Natural killer cell (primary cell): Measurements from ENCODE around the gene NFKBIZ. TPM values are rescaled to one million over a fixed set of nuclear protein-coding genes. Genes with fewer than 3 reads are reported as not detected.

Experiments used
- ATAC-seq, 3 donors: fragments of 150-1000 bp in 2 of 3; fragments of 200-7000 bp in 1 of 3; cut with Tn5 transposase; 1 replicate in 1 of 3; 2 replicates in 2 of 3; pipeline ENCODE4 v1.10.0; 2021; ENCODE audit warnings: mild to moderate bottlenecking in 2 of 3, moderate library complexity in 2 of 3
- DNase-seq, 2 donors: peaks; one replicate each; pipeline versions ENCODE4 v3.0.0 to v3.0.0-alpha.2; 2013 to 2021; ENCODE audit warnings: mixed read lengths in 1 of 2
- H3K27ac ChIP-seq: one replicate; pipeline ENCODE4 v1.5.1; 2013; ENCODE audit warnings: mild to moderate bottlenecking, low read length
- H3K27me3 ChIP-seq: one replicate; pipeline ENCODE4 v1.6.1; 2013; ENCODE audit warnings: low read length; ENCODE audit not compliant: control insufficient read depth, insufficient read depth
- H3K36me3 ChIP-seq: one replicate; pipeline ENCODE4 v1.6.1; 2013; ENCODE audit warnings: low read length; ENCODE audit not compliant: control insufficient read depth, insufficient read depth
- H3K4me1 ChIP-seq: one replicate; pipeline ENCODE4 v1.6.1; 2013; ENCODE audit warnings: low read length; ENCODE audit not compliant: control insufficient read depth, insufficient read depth
- H3K4me3 ChIP-seq: one replicate; pipeline ENCODE4 v1.5.1; 2013; ENCODE audit warnings: low read length
- H3K9me3 ChIP-seq: one replicate; pipeline ENCODE4 v1.6.1; 2013; ENCODE audit warnings: low read length; ENCODE audit not compliant: control insufficient read depth, insufficient read depth
- H3K27ac Mint-ChIP-seq, 2 donors: one replicate each; pipeline ENCODE4 v1.8.0; 2022; ENCODE audit warnings: mild to moderate bottlenecking in 2 of 2, mixed read lengths in 2 of 2, moderate library complexity in 1 of 2
- H3K27me3 Mint-ChIP-seq, 2 donors: one replicate each; pipeline ENCODE4 v1.8.0; 2022; ENCODE audit warnings: low read depth in 2 of 2, mixed read lengths in 2 of 2
- H3K36me3 Mint-ChIP-seq: one replicate; pipeline ENCODE4 v1.8.0; 2022; ENCODE audit warnings: mixed read lengths
- H3K4me1 Mint-ChIP-seq, 2 donors: one replicate each; pipeline ENCODE4 v1.8.0; 2022; ENCODE audit warnings: mixed read lengths in 2 of 2
- H3K4me3 Mint-ChIP-seq: one replicate; pipeline ENCODE4 v1.8.0; 2022; ENCODE audit warnings: mild to moderate bottlenecking, moderate library complexity, mixed read lengths
- H3K9me3 Mint-ChIP-seq, 2 donors: one replicate each; pipeline ENCODE4 v1.8.0; 2022; ENCODE audit warnings: mixed read lengths in 2 of 2
- WGBS: methylation state at CpG from one replicate; pipeline ENCODE4 v1.1.7; 2013; ENCODE audit warnings: missing lambda C conversion rate; ENCODE audit not compliant: insufficient coverage; 5-methylcytosine and 5-hydroxymethylcytosine counted together
- intact Hi-C: fragments of 100-400 bp; cut with micrococcal nuclease; formaldehyde crosslinking; loops from one replicate; pipeline ENCODE4 v1.14.2; 2022
- total RNA-seq, 4 donors: library from RNA; stranded (reverse); fragments of 120-200 nt in 1 of 4; gene quantifications; one replicate each; pipeline versions ENCODE4 v1.2.3 to v1.2.4, GENCODE V29; 2013 to 2022
- TF ChIP-seq, protein P1 (sequence below): fragments of 200-600 bp; IDR thresholded peaks from one replicate; pipeline ENCODE4 v1.8.0; 2022; ENCODE audit warnings: antibody characterized with exemption

The NFKBIZ gene
- total RNA-seq, 3 donors from 2014 or later (not counting 1 experiment from before 2014, with no cell fraction given), result 510 to 811 (median 774) TPM

DNA sequence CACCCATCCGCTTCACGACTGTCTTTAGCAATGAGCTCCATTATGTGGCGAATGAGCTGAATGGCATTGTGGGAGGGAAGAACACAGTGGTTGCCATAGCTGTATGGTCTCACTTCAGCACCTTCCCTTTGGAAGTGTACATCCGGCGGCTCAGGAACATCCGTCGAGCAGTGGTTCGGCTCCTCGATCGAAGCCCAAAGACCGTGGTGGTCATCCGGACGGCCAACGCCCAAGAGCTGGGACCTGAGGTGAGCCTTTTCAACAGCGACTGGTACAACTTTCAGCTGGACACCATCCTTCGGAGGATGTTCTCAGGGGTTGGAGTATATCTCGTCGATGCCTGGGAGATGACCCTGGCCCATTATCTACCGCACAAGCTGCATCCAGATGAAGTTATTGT is 27.8 kb upstream of the NFKBIZ start:
- Mint-ChIP-seq H3K27me3 (no peaks in the 10 kb centered on the region), H3K4me1 (peaks cover 4 to 5% of the 10 kb centered on the region in 2 donors), H3K27ac (no peak overlapping the region), H3K9me3 (no peaks in the 10 kb centered on the region), H3K36me3 (no peaks in the 10 kb centered on the region), H3K4me3 (no peak overlapping the region)
- Histone ChIP-seq H3K9me3 (no peaks in the 10 kb centered on the region), H3K36me3 (peaks cover 20% of the 10 kb centered on the region), H3K27ac (no peak overlapping the region), H3K27me3 (no peaks in the 10 kb centered on the region), H3K4me3 (no peak overlapping the region), H3K4me1 (peaks cover 2% of the 10 kb centered on the region)
- WGBS, result 99% methylated on average over 19 of the region's 19 CpGs
- intact Hi-C loops, result no loop called here
- TF ChIP-seq, protein P1, sequence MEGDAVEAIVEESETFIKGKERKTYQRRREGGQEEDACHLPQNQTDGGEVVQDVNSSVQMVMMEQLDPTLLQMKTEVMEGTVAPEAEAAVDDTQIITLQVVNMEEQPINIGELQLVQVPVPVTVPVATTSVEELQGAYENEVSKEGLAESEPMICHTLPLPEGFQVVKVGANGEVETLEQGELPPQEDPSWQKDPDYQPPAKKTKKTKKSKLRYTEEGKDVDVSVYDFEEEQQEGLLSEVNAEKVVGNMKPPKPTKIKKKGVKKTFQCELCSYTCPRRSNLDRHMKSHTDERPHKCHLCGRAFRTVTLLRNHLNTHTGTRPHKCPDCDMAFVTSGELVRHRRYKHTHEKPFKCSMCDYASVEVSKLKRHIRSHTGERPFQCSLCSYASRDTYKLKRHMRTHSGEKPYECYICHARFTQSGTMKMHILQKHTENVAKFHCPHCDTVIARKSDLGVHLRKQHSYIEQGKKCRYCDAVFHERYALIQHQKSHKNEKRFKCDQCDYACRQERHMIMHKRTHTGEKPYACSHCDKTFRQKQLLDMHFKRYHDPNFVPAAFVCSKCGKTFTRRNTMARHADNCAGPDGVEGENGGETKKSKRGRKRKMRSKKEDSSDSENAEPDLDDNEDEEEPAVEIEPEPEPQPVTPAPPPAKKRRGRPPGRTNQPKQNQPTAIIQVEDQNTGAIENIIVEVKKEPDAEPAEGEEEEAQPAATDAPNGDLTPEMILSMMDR, result no peak
- DNase-seq, result no peak
- ATAC-seq, result no peak

DNA sequence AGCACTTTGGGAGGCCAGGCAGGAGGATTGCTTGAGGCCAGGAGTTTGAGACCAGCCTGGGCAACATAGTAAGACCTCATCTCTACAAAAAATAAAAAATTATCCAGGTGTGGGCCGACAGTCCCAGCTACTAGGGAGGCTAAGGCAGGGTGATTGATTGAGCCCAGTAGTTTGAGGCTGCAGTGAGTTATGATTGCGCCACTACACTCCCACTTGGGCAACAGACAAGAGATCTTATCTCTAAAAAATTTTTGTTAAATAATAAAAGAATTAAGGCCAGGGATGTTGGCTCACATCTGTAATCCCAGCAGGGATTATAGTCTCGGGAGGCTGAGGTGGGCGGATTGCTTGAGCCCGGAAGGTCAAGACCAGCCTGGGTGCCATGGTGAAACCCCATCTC is 25.8 kb upstream of the NFKBIZ start:
- Histone ChIP-seq H3K27me3 (no peaks in the 10 kb centered on the region), H3K4me1 (peaks cover 13% of the 10 kb centered on the region), H3K9me3 (no peaks in the 10 kb centered on the region), H3K4me3 (no peak overlapping the region), H3K27ac (no peak overlapping the region), H3K36me3 (peaks cover 14% of the 10 kb centered on the region)
- WGBS, result 100% methylated on average over 3 of the region's 5 CpGs
- no peak overlapping the region for H3K4me3 Mint-ChIP-seq
- DNase-seq (no peak), ATAC-seq (no peak)
- TF ChIP-seq, protein P1, result no peak
- no peaks in the 10 kb centered on the region for H3K27me3 Mint-ChIP-seq
- no peaks in the 10 kb centered on the region for H3K36me3 Mint-ChIP-seq
- intact Hi-C loops, result no loop called here
- H3K9me3 Mint-ChIP-seq, result no peaks in the 10 kb centered on the region
- H3K27ac Mint-ChIP-seq, result no peak overlapping the region
- peaks cover 21 to 22% of the 10 kb centered on the region in 2 donors for H3K4me1 Mint-ChIP-seq

DNA sequence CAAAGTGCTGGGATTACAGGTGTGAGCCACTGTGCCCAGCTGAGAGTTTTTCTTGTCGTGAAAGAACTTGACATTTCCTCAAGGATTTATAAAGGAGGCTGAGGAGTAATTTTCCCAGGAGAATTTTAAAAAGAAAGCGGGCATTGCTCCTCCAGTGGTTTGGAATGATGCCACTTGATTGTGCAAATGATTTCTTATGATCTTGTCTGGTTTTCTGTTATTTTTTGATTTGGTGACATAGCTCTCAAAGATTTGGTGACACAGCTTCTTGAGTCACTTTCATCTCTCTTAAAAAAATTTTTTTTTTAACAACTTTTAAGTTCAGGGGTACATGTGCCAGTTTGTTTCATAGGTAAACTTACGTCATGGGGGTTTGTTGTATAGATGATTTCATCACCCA is 24.6 kb upstream of the NFKBIZ start:
- intact Hi-C loops, result no loop called here
- H3K9me3 ChIP-seq, result no peaks in the 10 kb centered on the region
- no peaks in the 10 kb centered on the region for H3K27me3 ChIP-seq
- no peak overlapping the region for H3K4me3 ChIP-seq
- peaks cover 25% of the 10 kb centered on the region for H3K4me1 ChIP-seq
- no peaks in the 10 kb centered on the region for H3K36me3 Mint-ChIP-seq
- peaks cover 14% of the 10 kb centered on the region for H3K36me3 ChIP-seq
- no peak overlapping the region for H3K27ac ChIP-seq
- H3K27me3 Mint-ChIP-seq, result no peaks in the 10 kb centered on the region
- peak overlapping the region; percentile 37 to 56 for H3K27ac Mint-ChIP-seq
- DNase-seq (no peak), ATAC-seq (no peak)
- WGBS, result 87% methylated on average over 2 of the region's 3 CpGs
- H3K9me3 Mint-ChIP-seq, result no peaks in the 10 kb centered on the region
- peaks cover 33% of the 10 kb centered on the region in 2 donors for H3K4me1 Mint-ChIP-seq
- no peak overlapping the region for H3K4me3 Mint-ChIP-seq
- TF ChIP-seq, protein P1, result no peak

DNA sequence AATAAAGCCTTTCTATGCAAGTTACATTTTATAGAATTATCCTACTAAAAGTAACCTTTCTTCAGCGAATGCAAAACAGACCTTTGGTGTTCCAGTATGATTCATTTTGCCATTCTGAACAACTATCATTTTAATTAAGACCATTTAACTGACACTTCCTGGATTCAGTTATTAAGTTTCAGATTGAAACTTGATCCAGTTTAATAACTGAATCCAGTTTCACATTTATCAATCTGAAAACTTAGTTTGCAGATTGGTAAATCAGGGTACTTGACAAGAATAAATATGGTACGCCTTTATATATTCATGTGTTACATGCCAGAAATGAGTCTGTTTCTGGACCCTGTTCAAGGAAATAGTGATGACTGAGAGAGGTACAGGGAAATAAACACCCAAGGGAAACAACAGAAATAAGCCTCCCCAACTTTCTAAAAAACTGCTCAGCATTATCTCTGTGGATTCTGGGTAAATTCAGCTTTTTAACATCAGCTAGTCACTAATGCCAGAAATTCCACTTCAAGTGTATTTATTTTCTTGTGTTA is 23.3 kb upstream of the NFKBIZ start:
- TF ChIP-seq, protein P1, result no peak
- H3K27me3 Mint-ChIP-seq, result no peaks in the 10 kb centered on the region
- no peaks in the 10 kb centered on the region for H3K27me3 ChIP-seq
- no peaks in the 10 kb centered on the region for H3K36me3 Mint-ChIP-seq
- H3K4me1 ChIP-seq, result peaks cover 26% of the 10 kb centered on the region
- WGBS, result 59% methylated on average over 2 of the region's 2 CpGs
- peaks cover 35 to 38% of the 10 kb centered on the region in 2 donors for H3K4me1 Mint-ChIP-seq
- no peaks in the 10 kb centered on the region for H3K9me3 ChIP-seq
- peak overlapping the region; percentile 59 for H3K27ac ChIP-seq
- ATAC-seq, result no peak
- H3K27ac Mint-ChIP-seq, result peak overlapping the region; percentile 89 to 96
- no peak for DNase-seq
- H3K36me3 ChIP-seq, result peaks cover 11% of the 10 kb centered on the region
- peak overlapping the region; percentile 85 for H3K4me3 Mint-ChIP-seq
- no peaks in the 10 kb centered on the region for H3K9me3 Mint-ChIP-seq
- H3K4me3 ChIP-seq, result no peak overlapping the region
- intact Hi-C loops, result no loop called here
